Measurements from ENCODE around the gene ZNRF3. TPM values are rescaled to one million over a fixed set of nuclear protein-coding genes. Genes with fewer than 3 reads are reported as not detected.

Gene ZNRF3
- total RNA-seq, 4 donors from 2014 or later: 17.2 to 22.8 (median 19.5) TPM

DNA sequence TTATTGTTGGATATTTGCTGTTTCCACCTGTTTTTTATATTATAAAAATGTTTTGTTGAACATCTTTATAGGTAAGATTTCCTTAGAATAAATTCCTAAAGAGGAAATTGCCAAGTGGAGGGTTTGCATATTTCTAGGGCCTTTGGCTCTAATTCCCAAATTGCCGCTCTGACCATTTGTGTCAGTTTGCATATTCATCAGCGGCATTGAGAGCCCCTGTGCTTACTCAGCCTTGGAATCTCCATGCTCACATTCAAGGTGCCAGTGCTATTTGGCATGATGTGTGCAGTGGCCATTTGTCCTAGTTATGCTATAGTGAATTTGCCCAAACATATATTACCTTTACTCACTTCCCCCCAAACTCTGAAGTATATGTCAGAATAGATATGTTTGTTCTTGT, 214.9 kb downstream of the ZNRF3 start:
- intact Hi-C loops (cut with DNase I; ENCODE audit: low total_unique reads): no loop called here
- no peak overlapping the region for H3K4me3 ChIP-seq (ENCODE audit: low read depth, poor library complexity, severe bottlenecking)
- no peak for TF ChIP-seq POLR2A (IDR thresholded peaks at IDR 0.05)
- TF ChIP-seq CTCF (IDR thresholded peaks at IDR 0.05): no peak
- no peak for DNase-seq (ENCODE audit: low spot score in 2 of 2)
- whole genome bisulfite sequencing, 2 donors: 98% methylated on average over 2 of the region's 2 CpGs

DNA sequence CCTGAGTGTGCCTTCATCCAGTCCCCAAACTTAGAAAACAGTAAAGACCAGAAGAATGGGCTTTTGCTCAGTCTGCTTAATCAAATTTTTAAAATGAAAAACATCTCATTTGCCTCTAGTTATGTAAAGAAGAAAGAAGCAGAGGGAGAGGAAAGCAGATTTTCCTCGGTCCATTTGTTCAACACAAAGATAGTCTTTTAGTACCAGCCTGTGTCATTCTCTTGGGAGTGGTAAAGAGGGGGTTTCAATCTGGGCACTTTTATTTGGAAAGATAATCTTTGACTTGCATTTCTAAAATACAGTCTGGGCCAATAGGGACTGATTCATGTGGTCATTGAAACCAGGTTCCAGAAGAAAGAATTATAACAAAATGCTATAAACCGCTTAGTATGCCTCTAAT, 218.9 kb downstream of the ZNRF3 start:
- no peak for DNase-seq (ENCODE audit: low spot score in 2 of 2)
- no peak overlapping the region for H3K4me3 ChIP-seq (ENCODE audit: low read depth, poor library complexity, severe bottlenecking)
- 91 to 92% methylated on average over 2 of the region's 2 CpGs for WGBS, 2 donors
- intact Hi-C loops (cut with DNase I; ENCODE audit: low total_unique reads): no loop called here
- TF ChIP-seq POLR2A (IDR thresholded peaks at IDR 0.05) (no peak), CTCF (IDR thresholded peaks at IDR 0.05) (no peak)

- no peak for DNase-seq (ENCODE audit: low spot score in 2 of 2)
- TF ChIP-seq POLR2A (IDR thresholded peaks at IDR 0.05) (no peak), CTCF (IDR thresholded peaks at IDR 0.05) (no peak)
- WGBS, 2 donors: 82 to 100% methylated on average over 1 of the region's 1 CpG
- intact Hi-C loops (cut with DNase I; ENCODE audit: low total_unique reads): no loop called here
- H3K4me3 ChIP-seq (ENCODE audit: low read depth, poor library complexity, severe bottlenecking): no peak overlapping the region
Observed at GRCh38 chr22:29103121-29103520, 219.7 kb downstream of the ZNRF3 start.

GRCh38 chr22:29105468-29105867, 222.1 kb downstream of the ZNRF3 start:
- TF ChIP-seq CTCF (IDR thresholded peaks at IDR 0.05) (no peak), POLR2A (IDR thresholded peaks at IDR 0.05) (no peak)
- WGBS, 2 donors: 63 to 75% methylated on average over 2 of the region's 2 CpGs
- DNase-seq (ENCODE audit: low spot score in 2 of 2): no peak
- intact Hi-C loops (cut with DNase I; ENCODE audit: low total_unique reads): no loop called here
- H3K4me3 ChIP-seq (ENCODE audit: low read depth, poor library complexity, severe bottlenecking): no peak overlapping the region

- 66% methylated on average over 4 of the region's 4 CpGs for WGBS, 2 donors
- intact Hi-C loops (cut with DNase I; ENCODE audit: low total_unique reads): no loop called here
- TF ChIP-seq POLR2A (IDR thresholded peaks at IDR 0.05): no peak
- no peak overlapping the region for H3K4me3 ChIP-seq (ENCODE audit: low read depth, poor library complexity, severe bottlenecking)
- DNase-seq (ENCODE audit: low spot score in 2 of 2): no peak
Observed at GRCh38 chr22:29106839-29107238, 223.5 kb downstream of the ZNRF3 start.

Other genes starting within 250 kb of the ZNRF3 start
- gene TTC28, start 203.7 kb upstream of the ZNRF3 start, total RNA-seq: 10 to 100 TPM; 10.2 to 23.8 (median 13.4) TPM
- gene CHEK2, start 141.8 kb upstream of the ZNRF3 start, total RNA-seq: 10 to 100 TPM in 1 of 4 donors, 1 to 10 TPM in 3; 3.3 to 12.2 (median 6.1) TPM
- gene HSCB, start 141.5 kb upstream of the ZNRF3 start, total RNA-seq: 10 to 100 TPM; 17.5 to 27.0 (median 21.4) TPM
- 10 to 100 TPM; 15.1 to 20.8 (median 16.7) TPM for gene CCDC117, start 110.9 kb upstream of the ZNRF3 start, total RNA-seq
- 100 to 1,000 TPM; 128 to 256 (median 191) TPM for gene XBP1, start 83.0 kb upstream of the ZNRF3 start, total RNA-seq
- gene C22orf31, start 178.3 kb downstream of the ZNRF3 start, total RNA-seq: under 1 TPM in 1 of 4 donors, not detected in 3; 0.52 TPM
- gene KREMEN1, start 189.5 kb downstream of the ZNRF3 start, total RNA-seq: 10 to 100 TPM; 28.8 to 52.0 (median 48.0) TPM